ENCODE data around the gene EHMT1.
"Not testable (repeated sequence)": the region's sequence is repeated elsewhere in the genome, so short reads cannot be mapped to it uniquely, and the experiment has no call there.

The EHMT1 gene

GRCh38 chr9:137590469-137591383 is 28.1 kb upstream of the EHMT1 start, which contains the start of gene ZMYND19:
Gene ZMYND19 (minus strand): TSS chr9:137590512. CDS start chr9:137590263, 249 bp downstream.
- peak; percentile 95 for DNase-seq

- DNase-seq: no peak
These were observed 26.0 kb upstream of the EHMT1 start for GRCh38 chr9:137592767-137593166.

- DNase-seq: no peak
These were observed 25.6 kb upstream of the EHMT1 start for GRCh38 chr9:137593176-137593575.

GRCh38 chr9:137596577-137596976 is 22.2 kb upstream of the EHMT1 start:
- DNase-seq: not testable (repeated sequence)

GRCh38 chr9:137598943-137599342 is 19.9 kb upstream of the EHMT1 start:
- DNase-seq: no peak

- no peak for DNase-seq
These were observed 16.1 kb upstream of the EHMT1 start for GRCh38 chr9:137602661-137603060.

GRCh38 chr9:137603879-137604278 is 14.9 kb upstream of the EHMT1 start:
- DNase-seq: no peak

GRCh38 chr9:137604345-137605086 is 14.3 kb upstream of the EHMT1 start:
- DNase-seq: no peak

GRCh38 chr9:137605121-137606004 is 13.4 kb upstream of the EHMT1 start, which contains the start of gene ARRDC1:
Gene ARRDC1 (plus strand): TSS chr9:137605686. CDS start chr9:137605718, 32 bp downstream.
- peak; percentile 84 for DNase-seq

- DNase-seq: peak; percentile 54
These were observed 12.7 kb upstream of the EHMT1 start for GRCh38 chr9:137606005-137606621.

- DNase-seq: no peak
These were observed 12.1 kb upstream of the EHMT1 start for GRCh38 chr9:137606734-137607138.

- DNase-seq: no peak
These were observed 11.5 kb upstream of the EHMT1 start for GRCh38 chr9:137607141-137607857.

GRCh38 chr9:137610944-137611343 is 7.9 kb upstream of the EHMT1 start:
- no peak for DNase-seq

- DNase-seq: peak; percentile 41
These were observed 6.9 kb upstream of the EHMT1 start for GRCh38 chr9:137611623-137612609.

- DNase-seq: no peak
These were observed 6.1 kb upstream of the EHMT1 start for GRCh38 chr9:137612741-137613142.

GRCh38 chr9:137613259-137613658 is 5.5 kb upstream of the EHMT1 start:
- DNase-seq: no peak

- DNase-seq: no peak
These were observed 4.9 kb upstream of the EHMT1 start for GRCh38 chr9:137613738-137614523.

- no peak for DNase-seq
These were observed 4.0 kb upstream of the EHMT1 start for GRCh38 chr9:137614631-137615386.

Data from activated CD4-positive, CD25-positive, alpha-beta regulatory T cell treated with anti-CD3 and anti-CD28 coated beads, Interleukin-2, amount 50 U/mL, for 72 hours (primary cell).